ENCODE results near the gene CASZ1.

DNA sequence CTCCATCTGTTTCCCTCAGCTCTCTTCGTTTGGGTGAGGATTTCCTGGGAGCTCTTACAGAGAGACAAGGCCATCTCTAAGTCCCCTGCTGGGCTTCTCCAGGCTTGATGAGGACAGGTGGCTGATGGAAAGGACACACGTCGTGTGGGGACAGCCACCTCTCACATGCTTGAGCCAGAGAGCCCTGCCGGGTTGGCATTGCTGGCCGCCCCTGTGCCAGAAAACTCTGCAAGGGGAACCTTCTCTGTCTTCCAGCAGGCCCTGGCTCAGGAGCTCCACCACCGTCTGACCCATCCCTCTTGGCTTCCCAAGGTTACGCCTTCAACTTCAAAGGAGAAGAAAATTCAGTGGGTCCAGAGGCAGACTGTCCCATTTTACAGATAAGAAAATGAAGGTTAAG, 82.8 kb downstream of the CASZ1 start:
- TF ChIP-seq CTCF (IDR thresholded peaks at IDR 0.05): no peak
- TF ChIP-seq POLR2A (IDR thresholded peaks at IDR 0.05): no peak

All from esophagus squamous epithelium (tissue), 4 donors.